NCI-H1417 treated with DMSO at 0.1 percent for 48 hours (cell line): Measurements from ENCODE around the gene F11R.
"Not testable (repeated sequence)": the region's sequence is repeated elsewhere in the genome, so short reads cannot be mapped to it uniquely, and the experiment has no call there.

Experiments
- DNase-seq: peaks from one replicate; lab custom pipeline; 2025; lab: John Stamatoyannopoulos, UW

The F11R gene

DNA sequence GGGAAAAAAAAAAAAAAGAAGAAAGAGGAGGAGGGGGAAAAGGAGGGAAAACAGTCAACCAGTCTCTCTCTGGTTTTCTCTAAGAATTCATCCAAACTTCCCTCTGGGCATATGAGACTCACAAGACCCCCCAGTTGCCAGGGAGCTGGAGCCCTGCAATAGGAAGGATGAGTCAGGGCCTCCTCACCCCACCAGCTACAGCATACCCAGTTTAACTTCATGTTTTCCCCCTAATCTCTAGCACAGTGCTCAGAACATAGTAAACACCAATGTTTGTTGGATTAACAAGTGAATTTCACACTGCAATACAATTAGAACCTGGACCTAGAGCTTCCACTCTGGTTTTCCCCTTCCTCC, 7.8 kb downstream of the F11R start:
- no peak for DNase-seq

DNA sequence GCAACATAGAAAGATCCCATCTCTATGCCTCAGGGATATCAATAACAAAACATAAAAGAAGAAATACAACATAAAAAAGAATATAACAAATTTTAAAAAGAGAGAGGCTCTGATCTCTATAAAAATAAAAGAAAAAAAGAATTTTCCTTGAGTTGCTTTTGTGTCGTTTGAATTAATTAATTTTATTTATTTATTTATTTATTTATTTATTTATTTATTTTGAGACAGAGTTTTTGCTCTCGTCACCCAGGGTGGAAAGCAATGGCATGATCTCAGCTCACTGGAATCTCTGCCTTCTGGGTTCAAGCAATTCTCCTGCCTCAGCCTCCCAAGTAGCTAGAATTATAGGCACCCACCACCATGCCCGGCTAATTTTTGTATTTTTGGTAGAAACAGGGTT, 8.5 kb downstream of the F11R start:
- no peak for DNase-seq

- DNase-seq, result no peak
These were observed 11.2 kb downstream of the F11R start for GRCh38 chr1:161009602-161010211.

GRCh38 chr1:161008869-161009510, 12.0 kb downstream of the F11R start:
- DNase-seq, result no peak

DNA sequence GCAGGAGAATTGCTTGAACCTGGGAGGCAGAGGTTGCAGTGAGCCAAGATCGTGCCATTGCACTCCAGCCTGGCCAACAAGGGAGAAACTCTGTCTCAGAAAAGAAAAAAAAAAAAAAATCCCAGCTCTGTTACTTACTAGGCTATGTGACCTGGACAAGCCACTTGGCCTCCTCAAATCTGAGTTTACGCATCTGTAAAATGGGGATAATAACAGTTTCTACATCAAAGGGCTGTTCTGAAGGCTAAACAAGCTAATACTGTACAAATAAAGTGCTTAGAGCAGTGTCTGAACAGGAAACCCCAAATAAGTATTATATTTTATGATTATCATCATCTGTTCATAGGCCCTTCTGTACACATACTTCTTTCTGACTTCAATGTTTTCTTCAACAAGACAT, 13.6 kb downstream of the F11R start:
- no peak for DNase-seq

- no peak for DNase-seq
These were observed 14.4 kb downstream of the F11R start for GRCh38 chr1:161006563-161006962.

DNA sequence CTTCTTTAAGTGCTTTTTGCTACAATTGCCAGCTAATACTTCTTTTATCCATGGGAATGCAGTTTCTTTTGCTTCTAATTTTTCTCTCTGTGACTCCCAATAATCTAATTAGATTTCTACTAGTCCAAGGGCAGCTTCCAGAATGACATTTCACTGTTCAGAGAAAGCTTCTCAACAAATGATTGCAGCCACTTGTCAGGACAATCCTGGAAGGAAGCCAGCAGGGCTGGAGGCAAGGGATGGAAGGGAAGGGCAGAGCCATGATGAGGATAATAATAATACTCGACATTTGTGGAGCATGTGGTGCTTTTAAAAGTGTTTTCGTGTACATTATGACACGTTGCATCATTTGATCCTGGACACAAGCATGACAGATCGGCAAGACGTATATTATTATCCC, 19.4 kb downstream of the F11R start:
- DNase-seq, result no peak

DNA sequence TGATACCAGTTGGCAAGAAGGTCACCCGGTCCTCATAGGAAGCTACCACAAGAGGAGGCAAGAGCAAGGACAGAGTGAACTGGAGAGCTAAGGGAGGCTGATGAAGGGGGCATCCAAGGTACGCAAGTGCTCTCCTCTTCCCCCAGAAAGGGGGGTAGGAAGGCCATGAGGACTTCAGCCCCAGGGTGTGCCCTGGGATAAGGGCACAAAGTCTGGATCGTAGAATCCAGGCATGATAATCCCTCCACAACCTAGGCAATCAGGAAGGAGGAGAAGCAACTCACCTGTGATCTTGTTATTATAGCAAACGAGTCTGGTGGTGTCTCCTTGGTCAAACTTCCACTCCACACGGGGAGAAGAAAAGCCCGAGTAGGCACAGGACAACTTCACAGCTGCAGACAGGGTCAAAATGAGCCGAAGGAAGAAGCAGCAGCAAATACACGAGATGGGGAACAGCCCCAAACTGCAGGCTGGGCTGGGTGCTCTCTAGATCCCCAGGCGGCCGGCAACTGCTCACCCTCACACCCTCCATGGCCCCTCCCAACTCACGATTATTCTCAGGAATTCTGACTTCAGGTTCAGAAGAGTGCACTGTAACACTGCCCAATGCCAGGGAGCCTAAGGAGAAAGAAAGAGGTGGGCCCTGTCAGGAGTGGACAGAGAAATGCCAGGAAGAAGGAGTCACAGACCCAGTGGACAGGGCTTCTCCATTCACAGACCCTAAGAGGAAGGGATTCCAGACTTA, 20.0 kb downstream of the F11R start:
- no peak for DNase-seq

- DNase-seq, result no peak
These were observed 21.6 kb downstream of the F11R start for GRCh38 chr1:160999376-160999775.

- DNase-seq, result no peak
These were observed 23.5 kb downstream of the F11R start for GRCh38 chr1:160997323-160998038.

DNA sequence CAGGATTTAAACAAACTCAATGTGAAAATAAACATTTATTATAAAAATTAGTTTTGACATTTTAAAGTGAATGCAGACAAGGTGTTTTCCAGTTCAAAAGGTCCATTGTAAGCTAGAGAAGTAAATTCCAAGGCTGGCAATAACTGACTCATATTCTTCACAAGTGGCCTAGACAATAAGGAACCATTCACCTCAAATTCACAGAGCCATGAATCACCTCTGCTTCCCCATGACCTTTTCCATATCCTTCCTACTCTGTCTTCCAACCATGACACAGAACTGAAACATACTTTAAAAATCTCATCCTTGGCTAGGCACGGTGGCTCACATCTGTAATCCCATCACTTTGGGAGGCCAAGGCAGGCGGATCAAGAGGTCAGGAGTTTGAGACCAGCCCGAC, 24.8 kb downstream of the F11R start:
- DNase-seq, result no peak

GRCh38 chr1:160993544-160994193, 27.3 kb downstream of the F11R start:
- DNase-seq, result no peak

- not testable (repeated sequence) for DNase-seq
These were observed 28.9 kb downstream of the F11R start for GRCh38 chr1:160992036-160992435.

DNA sequence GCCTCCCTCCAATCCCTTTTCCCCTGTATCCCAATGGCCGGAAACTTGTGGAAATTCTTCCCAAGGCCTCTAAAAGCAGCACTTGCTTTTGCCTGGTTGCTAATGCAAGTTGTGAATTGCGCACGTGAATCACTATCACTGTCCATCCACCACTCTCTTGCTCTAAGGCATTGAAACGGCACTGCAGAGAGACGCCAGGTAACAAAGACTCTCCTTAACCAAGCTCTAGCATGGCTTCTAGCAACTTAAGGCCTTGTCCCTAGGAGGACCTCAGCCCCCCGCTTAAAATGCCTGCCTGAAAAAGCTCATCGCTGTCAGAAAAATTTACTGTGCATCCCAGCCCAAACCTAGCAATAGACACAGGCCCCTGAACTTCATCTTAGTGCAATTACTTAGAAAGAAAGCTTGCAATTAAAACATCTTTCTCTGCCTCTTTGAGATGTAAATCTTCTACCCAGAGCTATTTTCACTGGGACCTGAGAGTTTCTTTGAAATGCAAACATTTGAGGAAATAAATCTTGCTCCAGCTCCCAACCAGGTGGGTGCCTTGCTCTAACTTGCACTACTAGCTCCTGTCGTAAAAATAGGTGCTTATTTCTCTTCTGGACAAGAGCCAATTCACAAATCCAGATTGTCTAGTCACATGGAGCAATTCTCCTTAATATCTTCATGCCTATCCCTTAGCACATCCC, 33.4 kb downstream of the F11R start:
- no peak for DNase-seq

GRCh38 chr1:160985723-160986122, 35.2 kb downstream of the F11R start:
- no peak for DNase-seq

- DNase-seq, result no peak
These were observed 39.2 kb downstream of the F11R start for GRCh38 chr1:160981584-160982411.

- DNase-seq, result no peak
These were observed 41.7 kb downstream of the F11R start for GRCh38 chr1:160979286-160979685.

GRCh38 chr1:160978510-160978927, 42.4 kb downstream of the F11R start:
- DNase-seq, result no peak

- no peak for DNase-seq
These were observed 45.9 kb downstream of the F11R start for GRCh38 chr1:160975026-160975425.

DNA sequence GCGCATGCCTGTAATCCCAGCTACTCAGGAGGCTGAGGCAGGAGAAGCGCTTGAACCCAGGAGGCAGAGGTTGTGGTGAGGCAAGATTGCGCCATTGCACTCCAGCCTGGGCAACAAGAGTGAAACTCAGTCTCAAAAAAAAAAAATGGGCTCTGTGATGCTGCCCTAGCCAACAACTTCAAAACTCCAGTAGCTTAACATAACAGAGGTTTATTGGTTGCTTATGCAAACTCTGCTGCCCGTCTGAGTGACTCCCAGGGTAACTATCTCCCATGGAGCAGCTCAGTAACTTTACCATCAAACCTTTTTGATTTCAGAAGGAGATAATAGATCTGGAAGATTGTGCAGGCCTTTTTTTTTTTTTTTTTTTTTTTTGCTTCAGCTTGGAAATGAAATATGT, 47.5 kb downstream of the F11R start:
- DNase-seq, result no peak

- DNase-seq, result no peak
These were observed 48.0 kb downstream of the F11R start for GRCh38 chr1:160972939-160973338.
